NB4 (cell line): ENCODE results near the gene INF2.

ENCODE experiments used
- CTCF ChIP-seq: IDR thresholded peaks from one replicate; pipeline ENCODE4 v1.5.1; 2012; ENCODE audit warnings: low read depth, low read length
- MAX ChIP-seq: IDR thresholded peaks from 2 replicates; pipeline ENCODE4 v1.6.1; 2011; ENCODE audit warnings: low read depth, low read length
- MYC ChIP-seq: IDR thresholded peaks from 2 replicates; pipeline ENCODE4 v1.6.1; 2011; ENCODE audit warnings: low read depth, low read length
- POLR2A ChIP-seq: IDR thresholded peaks from 2 replicates; pipeline ENCODE4 v1.6.1; 2011; ENCODE audit warnings: mild to moderate bottlenecking; ENCODE audit not compliant: insufficient read length; ENCODE audit errors: extremely low read depth

GRCh38 chr14:104731320-104732294, 42.2 kb downstream of the INF2 start:
- TF ChIP-seq CTCF (peak; percentile 41), POLR2A (no peak), MAX (no peak), MYC (no peak)
